Measurements from ENCODE around the gene RBM5. TPM values are rescaled to one million over a fixed set of nuclear protein-coding genes. Genes with fewer than 3 reads are reported as not detected.

The RBM5 gene
- total and polyA plus RNA-seq, 5 donors from 2014 or later: 29.6 to 395 (median 37.7) TPM

GRCh38 chr3:50121072-50122032 lies 32.6 kb downstream of the RBM5 start:
- no peaks in the 10 kb centered on the region for H3K9me3 ChIP-seq (ENCODE audit: control insufficient read depth in 2 of 2, low read length in 2 of 2)
- peaks cover 38% of the 10 kb centered on the region for H3K36me3 ChIP-seq (ENCODE audit: control insufficient read depth, insufficient read depth, low read length)
- ATAC-seq (ENCODE audit: low read depth in 2 of 2) (peak; percentile 70 to 76), DNase-seq (peak; percentile 49 to 76 (median 68))
- peaks cover 24% of the 10 kb centered on the region for H3K36me3 Mint-ChIP-seq
- H3K27me3 Mint-ChIP-seq: no peaks in the 10 kb centered on the region
- H3K9me3 Mint-ChIP-seq: no peaks in the 10 kb centered on the region
- H3K4me3 Mint-ChIP-seq: peak overlapping the region in 1 of 4 donors; percentile 15
- H3K4me3 ChIP-seq (ENCODE audit: low read depth, low read length): no peak overlapping the region
- no peaks in the 10 kb centered on the region for H3K27me3 ChIP-seq (ENCODE audit: control insufficient read depth, insufficient read depth, low read length)
- H3K4me1 Mint-ChIP-seq: peaks cover 0 to 7% (median 0%) of the 10 kb centered on the region in 4 donors
- H3K4me1 ChIP-seq (ENCODE audit: control insufficient read depth, insufficient read depth, low read length, poor library complexity, severe bottlenecking): peaks cover 5% of the 10 kb centered on the region
- no peak overlapping the region for H3K27ac ChIP-seq (ENCODE audit: insufficient read depth, low read length, poor library complexity, severe bottlenecking)
- H3K27ac Mint-ChIP-seq: no peak overlapping the region

- H3K4me1 ChIP-seq (ENCODE audit: control insufficient read depth, insufficient read depth, low read length, poor library complexity, severe bottlenecking): peaks cover 5% of the 10 kb centered on the region
- H3K9me3 ChIP-seq (ENCODE audit: control insufficient read depth in 2 of 2, low read length in 2 of 2): no peaks in the 10 kb centered on the region
- no peaks in the 10 kb centered on the region for H3K27me3 ChIP-seq (ENCODE audit: control insufficient read depth, insufficient read depth, low read length)
- no peaks in the 10 kb centered on the region for H3K27me3 Mint-ChIP-seq
- ATAC-seq (ENCODE audit: low read depth in 2 of 2) (no peak), DNase-seq (no peak)
- no peak overlapping the region for H3K27ac ChIP-seq (ENCODE audit: insufficient read depth, low read length, poor library complexity, severe bottlenecking)
- peaks cover 0 to 7% (median 0%) of the 10 kb centered on the region in 4 donors for H3K4me1 Mint-ChIP-seq
- no peak overlapping the region for H3K4me3 ChIP-seq (ENCODE audit: low read depth, low read length)
- no peak overlapping the region for H3K4me3 Mint-ChIP-seq
- peaks cover 19% of the 10 kb centered on the region for H3K36me3 Mint-ChIP-seq
- no peaks in the 10 kb centered on the region for H3K9me3 Mint-ChIP-seq
- H3K36me3 ChIP-seq (ENCODE audit: control insufficient read depth, insufficient read depth, low read length): peaks cover 31% of the 10 kb centered on the region
- no peak overlapping the region for H3K27ac Mint-ChIP-seq
Measured at GRCh38 chr3:50122071-50122470, 33.4 kb downstream of the RBM5 start.

GRCh38 chr3:50122661-50123391 lies 34.1 kb downstream of the RBM5 start:
- H3K27ac Mint-ChIP-seq: no peak overlapping the region
- H3K36me3 Mint-ChIP-seq: peaks cover 14% of the 10 kb centered on the region
- no peak overlapping the region for H3K27ac ChIP-seq (ENCODE audit: insufficient read depth, low read length, poor library complexity, severe bottlenecking)
- H3K4me3 ChIP-seq (ENCODE audit: low read depth, low read length): no peak overlapping the region
- H3K27me3 Mint-ChIP-seq: no peaks in the 10 kb centered on the region
- H3K4me3 Mint-ChIP-seq: no peak overlapping the region
- DNase-seq (peak in 1 of 3 donors; percentile 7), ATAC-seq (ENCODE audit: low read depth in 2 of 2) (no peak)
- H3K9me3 Mint-ChIP-seq: no peaks in the 10 kb centered on the region
- H3K4me1 Mint-ChIP-seq: peaks cover 0 to 7% (median 0%) of the 10 kb centered on the region in 4 donors
- H3K9me3 ChIP-seq (ENCODE audit: control insufficient read depth in 2 of 2, low read length in 2 of 2): no peaks in the 10 kb centered on the region
- H3K27me3 ChIP-seq (ENCODE audit: control insufficient read depth, insufficient read depth, low read length): no peaks in the 10 kb centered on the region
- peaks cover 23% of the 10 kb centered on the region for H3K36me3 ChIP-seq (ENCODE audit: control insufficient read depth, insufficient read depth, low read length)
- peaks cover 5% of the 10 kb centered on the region for H3K4me1 ChIP-seq (ENCODE audit: control insufficient read depth, insufficient read depth, low read length, poor library complexity, severe bottlenecking)

GRCh38 chr3:50123394-50124051 lies 34.8 kb downstream of the RBM5 start:
- Histone ChIP-seq H3K9me3 (ENCODE audit: control insufficient read depth in 2 of 2, low read length in 2 of 2) (no peaks in the 10 kb centered on the region), H3K36me3 (ENCODE audit: control insufficient read depth, insufficient read depth, low read length) (peaks cover 16% of the 10 kb centered on the region), H3K27ac (ENCODE audit: insufficient read depth, low read length, poor library complexity, severe bottlenecking) (no peak overlapping the region), H3K4me1 (ENCODE audit: control insufficient read depth, insufficient read depth, low read length, poor library complexity, severe bottlenecking) (peaks cover 5% of the 10 kb centered on the region), H3K4me3 (ENCODE audit: low read depth, low read length) (no peak overlapping the region), H3K27me3 (ENCODE audit: control insufficient read depth, insufficient read depth, low read length) (no peaks in the 10 kb centered on the region)
- Mint-ChIP-seq H3K36me3 (peaks cover 7% of the 10 kb centered on the region), H3K27ac (no peak overlapping the region), H3K4me3 (no peak overlapping the region), H3K4me1 (peaks cover 0 to 7% (median 0%) of the 10 kb centered on the region in 4 donors), H3K9me3 (no peaks in the 10 kb centered on the region), H3K27me3 (no peaks in the 10 kb centered on the region)
- ATAC-seq (ENCODE audit: low read depth in 2 of 2) (no peak), DNase-seq (no peak)

- H3K27ac Mint-ChIP-seq: no peak overlapping the region
- H3K4me1 ChIP-seq (ENCODE audit: control insufficient read depth, insufficient read depth, low read length, poor library complexity, severe bottlenecking): peaks cover 5% of the 10 kb centered on the region
- no peaks in the 10 kb centered on the region for H3K9me3 Mint-ChIP-seq
- H3K4me1 Mint-ChIP-seq: peaks cover 0 to 7% (median 0%) of the 10 kb centered on the region in 4 donors
- no peaks in the 10 kb centered on the region for H3K27me3 Mint-ChIP-seq
- no peaks in the 10 kb centered on the region for H3K9me3 ChIP-seq (ENCODE audit: control insufficient read depth in 2 of 2, low read length in 2 of 2)
- no peak for ATAC-seq (ENCODE audit: low read depth in 2 of 2)
- no peak overlapping the region for H3K27ac ChIP-seq (ENCODE audit: insufficient read depth, low read length, poor library complexity, severe bottlenecking)
- H3K4me3 Mint-ChIP-seq: no peak overlapping the region
- peaks cover 12% of the 10 kb centered on the region for H3K36me3 ChIP-seq (ENCODE audit: control insufficient read depth, insufficient read depth, low read length)
- no peak for DNase-seq
- H3K4me3 ChIP-seq (ENCODE audit: low read depth, low read length): no peak overlapping the region
- peaks cover 4% of the 10 kb centered on the region for H3K36me3 Mint-ChIP-seq
- no peaks in the 10 kb centered on the region for H3K27me3 ChIP-seq (ENCODE audit: control insufficient read depth, insufficient read depth, low read length)
Measured at GRCh38 chr3:50124052-50124799, 35.5 kb downstream of the RBM5 start.

- H3K27me3 Mint-ChIP-seq: no peaks in the 10 kb centered on the region
- Histone ChIP-seq H3K36me3 (ENCODE audit: control insufficient read depth, insufficient read depth, low read length) (peaks cover 11% of the 10 kb centered on the region), H3K4me1 (ENCODE audit: control insufficient read depth, insufficient read depth, low read length, poor library complexity, severe bottlenecking) (peaks cover 5% of the 10 kb centered on the region), H3K27ac (ENCODE audit: insufficient read depth, low read length, poor library complexity, severe bottlenecking) (no peak overlapping the region), H3K9me3 (ENCODE audit: control insufficient read depth in 2 of 2, low read length in 2 of 2) (no peaks in the 10 kb centered on the region), H3K27me3 (ENCODE audit: control insufficient read depth, insufficient read depth, low read length) (no peaks in the 10 kb centered on the region), H3K4me3 (ENCODE audit: low read depth, low read length) (no peak overlapping the region)
- peaks cover 2% of the 10 kb centered on the region for H3K36me3 Mint-ChIP-seq
- ATAC-seq (ENCODE audit: low read depth in 2 of 2): no peak
- no peak overlapping the region for H3K27ac Mint-ChIP-seq
- DNase-seq: no peak
- no peaks in the 10 kb centered on the region for H3K9me3 Mint-ChIP-seq
- H3K4me1 Mint-ChIP-seq: peaks cover 0 to 7% (median 0%) of the 10 kb centered on the region in 4 donors
- no peak overlapping the region for H3K4me3 Mint-ChIP-seq
Measured at GRCh38 chr3:50124800-50125178, 36.1 kb downstream of the RBM5 start.
